Measurements from ENCODE around the gene DECR2. TPM values are rescaled to one million over a fixed set of nuclear protein-coding genes. Genes with fewer than 3 reads are reported as not detected.

The DECR2 gene
- total and polyA plus RNA-seq, 2 of the 13 experiments (the other 11 are each of a cell fraction or from before 2014, with no cell fraction given): 36.3 to 44.6 TPM

- TF ChIP-seq MEF2D (CRISPR knock-in tag; IDR thresholded peaks at IDR 0.05) (0 out of 2 replicates have a peak, but pooled peaks have one; percentile 37), SMAD9 (CRISPR knock-in tag; IDR thresholded peaks at IDR 0.05) (no peak), DNMT3B (CRISPR knock-in tag; conservative IDR thresholded peaks at IDR 0.05) (no peak), ARNT2 (CRISPR knock-in tag; IDR thresholded peaks at IDR 0.05; ENCODE audit: low read depth) (no peak), PRDM10 (CRISPR knock-in tag; IDR thresholded peaks at IDR 0.05; ENCODE audit: low read depth) (no peak), SATB2 (CRISPR knock-in tag; IDR thresholded peaks at IDR 0.05) (no peak), ZNF142 (CRISPR knock-in tag; IDR thresholded peaks at IDR 0.05) (0 out of 2 replicates have a peak, but pooled peaks have one; percentile 29), ZNF850 (CRISPR knock-in tag; conservative IDR thresholded peaks at IDR 0.05) (no peak)
- TF ChIP-seq, protein P1, sequence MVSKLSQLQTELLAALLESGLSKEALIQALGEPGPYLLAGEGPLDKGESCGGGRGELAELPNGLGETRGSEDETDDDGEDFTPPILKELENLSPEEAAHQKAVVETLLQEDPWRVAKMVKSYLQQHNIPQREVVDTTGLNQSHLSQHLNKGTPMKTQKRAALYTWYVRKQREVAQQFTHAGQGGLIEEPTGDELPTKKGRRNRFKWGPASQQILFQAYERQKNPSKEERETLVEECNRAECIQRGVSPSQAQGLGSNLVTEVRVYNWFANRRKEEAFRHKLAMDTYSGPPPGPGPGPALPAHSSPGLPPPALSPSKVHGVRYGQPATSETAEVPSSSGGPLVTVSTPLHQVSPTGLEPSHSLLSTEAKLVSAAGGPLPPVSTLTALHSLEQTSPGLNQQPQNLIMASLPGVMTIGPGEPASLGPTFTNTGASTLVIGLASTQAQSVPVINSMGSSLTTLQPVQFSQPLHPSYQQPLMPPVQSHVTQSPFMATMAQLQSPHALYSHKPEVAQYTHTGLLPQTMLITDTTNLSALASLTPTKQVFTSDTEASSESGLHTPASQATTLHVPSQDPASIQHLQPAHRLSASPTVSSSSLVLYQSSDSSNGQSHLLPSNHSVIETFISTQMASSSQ (IDR thresholded peaks at IDR 0.05; ENCODE audit: low read depth): no peak
- TF ChIP-seq, protein P1 (CRISPR knock-in tag; IDR thresholded peaks at IDR 0.05; ENCODE audit: borderline replicate concordance): no peak
Measured at GRCh38 chr16:396605-397004, 5.1 kb upstream of the DECR2 start (continued).

Data from HepG2 (cell line).